SW 1271 (cell line): Measurements from ENCODE around the gene CNIH4.
"Not testable (repeated sequence)": the region's sequence is repeated elsewhere in the genome, so short reads cannot be mapped to it uniquely, and the experiment has no call there.

Experiments
- DNase-seq, 2 experiments: peaks; one replicate each; lab custom pipeline; 2025; lab: John Stamatoyannopoulos, UW

Gene CNIH4

DNA sequence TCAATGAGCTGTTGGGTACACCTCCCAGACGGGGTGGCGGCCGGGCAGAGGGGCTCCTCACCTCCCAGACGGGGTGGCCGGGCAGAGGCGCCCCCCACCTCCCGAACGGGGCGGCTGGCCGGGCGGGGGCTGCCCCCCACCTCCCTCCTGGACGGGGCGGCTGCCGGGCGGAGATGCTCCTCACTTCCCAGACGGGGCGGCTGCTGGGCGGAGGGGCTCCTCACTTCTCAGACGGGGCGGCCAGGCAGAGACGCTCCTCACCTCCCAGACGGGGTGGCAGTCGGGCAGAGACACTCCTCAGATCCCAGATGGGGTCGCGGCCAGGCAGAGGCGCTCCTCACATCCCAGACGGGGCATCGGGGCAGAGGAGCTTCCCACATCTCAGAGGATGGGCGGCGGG lies 7.0 kb upstream of the CNIH4 start:
- not testable (repeated sequence) for DNase-seq

DNA sequence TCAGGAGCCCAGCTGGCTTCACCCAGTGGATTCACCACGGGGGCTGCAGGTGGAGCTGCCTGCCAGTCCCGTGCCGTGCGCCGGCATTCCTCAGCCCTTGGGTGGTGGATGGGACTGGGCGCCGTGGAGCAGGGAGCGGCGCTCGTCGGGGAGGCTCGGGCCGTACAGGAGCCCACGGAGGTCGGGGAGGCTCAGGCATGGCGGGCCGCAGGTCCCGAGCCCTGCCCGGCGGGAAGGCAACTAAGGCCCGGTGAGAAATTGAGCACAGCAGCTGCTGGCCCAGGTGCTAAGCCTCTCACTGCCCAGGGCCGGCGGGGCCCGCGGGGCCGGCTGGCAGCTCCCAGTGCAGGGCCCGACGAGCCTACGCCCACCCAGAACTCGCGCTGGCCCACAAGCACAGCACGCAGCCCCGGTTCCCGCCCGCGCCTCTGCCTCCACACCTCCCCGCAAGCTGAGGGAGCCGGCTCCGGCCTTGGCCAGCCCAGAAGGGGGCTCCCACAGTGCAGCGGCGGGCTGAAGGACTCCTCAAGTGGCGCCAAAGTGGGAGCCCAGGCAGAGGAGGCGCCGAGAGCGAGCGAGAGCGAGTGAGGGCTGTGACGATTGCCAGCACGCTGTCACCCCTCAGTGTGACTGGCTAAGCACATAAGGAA lies 4.1 kb upstream of the CNIH4 start:
- not testable (repeated sequence) for DNase-seq

DNA sequence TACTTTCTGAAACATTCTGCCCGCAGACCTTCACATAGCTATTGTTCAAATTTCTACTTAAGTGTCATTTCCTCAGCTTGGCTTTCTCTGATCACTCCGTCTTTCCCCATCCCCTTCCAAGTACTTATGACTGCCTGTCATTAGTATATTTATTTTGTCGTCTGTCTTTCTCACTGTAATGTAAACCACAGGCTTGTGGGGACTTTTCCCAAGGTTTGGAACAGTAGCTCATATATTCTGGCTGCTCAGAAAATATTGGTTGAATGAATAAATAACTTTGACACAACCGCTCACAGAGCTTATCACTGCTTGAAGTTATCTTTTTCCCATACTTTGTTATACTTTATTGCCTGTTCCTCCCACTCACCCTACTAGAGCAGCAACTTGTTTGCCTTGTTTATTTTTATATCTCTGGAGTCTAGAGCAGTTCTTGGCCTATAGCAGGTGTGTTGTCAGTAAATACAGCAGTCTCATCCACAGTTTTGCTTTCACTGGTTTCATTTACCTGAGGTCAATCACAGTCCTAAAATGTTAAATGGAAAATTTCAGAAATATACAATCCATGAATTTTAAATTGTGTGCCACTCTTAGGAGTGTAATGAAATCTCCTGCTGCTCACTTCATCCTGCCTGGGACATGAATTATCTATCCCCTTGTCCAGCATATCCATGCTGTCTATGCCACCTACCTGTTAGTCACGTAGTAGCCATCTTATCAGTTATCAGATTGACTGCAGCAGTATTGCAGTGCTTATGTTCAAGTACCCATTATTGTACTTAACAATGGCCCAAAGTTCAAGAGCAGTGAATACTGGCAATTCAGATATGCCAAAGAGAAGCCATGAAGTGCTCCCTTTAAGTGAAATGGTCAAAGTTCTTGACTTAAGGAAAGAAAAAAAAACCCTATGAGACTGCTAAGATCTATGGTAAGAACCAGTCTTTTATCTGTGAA lies 2.4 kb upstream of the CNIH4 start:
- DNase-seq: no peak

DNA sequence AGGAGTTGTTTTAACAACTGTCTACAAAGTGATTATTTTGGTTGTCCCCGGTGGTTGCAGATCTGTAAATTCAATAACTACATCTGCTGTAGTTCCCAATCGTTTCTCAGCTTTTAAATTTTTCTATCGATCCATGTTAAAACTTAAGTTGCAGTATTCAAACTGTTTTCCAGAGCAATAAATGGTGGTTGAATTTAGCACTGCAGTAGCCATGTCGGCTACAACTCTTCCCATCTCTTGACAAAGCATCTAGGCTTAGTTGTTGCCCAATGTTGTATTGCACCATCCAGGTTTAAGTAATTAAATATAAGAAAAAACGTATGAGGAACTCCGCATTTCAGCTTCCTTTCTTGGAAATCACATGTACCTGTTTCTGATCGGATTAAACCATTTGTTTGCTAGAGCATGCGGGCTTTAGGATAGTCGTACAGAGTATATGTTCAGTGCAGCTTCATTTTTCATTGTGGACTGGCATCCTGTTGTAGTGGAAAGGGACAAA lies 996 bp downstream of the CNIH4 start:
- no peak for DNase-seq

DNA sequence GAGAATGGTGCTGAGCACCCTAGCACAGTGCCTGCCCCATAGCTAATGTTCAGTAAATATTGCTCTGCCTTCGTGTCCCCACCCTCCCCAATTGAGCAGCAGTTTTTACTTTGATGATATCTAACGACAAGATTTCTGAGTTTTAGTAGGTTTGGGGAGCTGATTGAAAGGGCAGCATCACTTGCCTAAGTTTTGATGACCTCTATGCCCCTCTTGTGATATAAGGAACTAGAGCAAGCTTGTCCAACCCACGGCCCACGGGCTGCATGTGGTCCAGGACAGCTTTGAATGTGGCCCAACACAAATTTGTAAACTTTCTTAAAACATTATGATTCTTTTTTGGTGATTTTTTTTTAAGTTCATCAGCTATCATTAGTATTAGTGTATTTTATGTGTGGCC lies 1.6 kb downstream of the CNIH4 start:
- DNase-seq: no peak

DNA sequence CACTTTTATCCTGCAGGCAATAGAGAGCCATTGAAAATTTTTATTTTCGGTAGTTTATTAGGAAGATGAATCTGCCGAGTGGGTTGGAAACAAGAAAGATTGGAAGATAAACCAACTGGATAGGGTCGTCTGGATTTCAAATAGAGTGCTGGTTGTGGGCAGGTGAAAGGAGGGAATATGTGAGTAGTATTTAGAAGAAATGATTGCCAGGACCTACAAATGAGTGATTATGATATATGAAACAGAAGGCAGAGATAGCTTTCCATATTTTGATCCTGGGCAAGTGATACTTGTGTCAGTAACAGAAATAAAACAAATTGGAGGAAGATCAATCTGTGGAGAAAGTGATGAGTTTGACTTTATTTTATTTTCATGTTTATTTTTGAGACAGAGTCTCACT lies 2.5 kb downstream of the CNIH4 start:
- no peak for DNase-seq

DNA sequence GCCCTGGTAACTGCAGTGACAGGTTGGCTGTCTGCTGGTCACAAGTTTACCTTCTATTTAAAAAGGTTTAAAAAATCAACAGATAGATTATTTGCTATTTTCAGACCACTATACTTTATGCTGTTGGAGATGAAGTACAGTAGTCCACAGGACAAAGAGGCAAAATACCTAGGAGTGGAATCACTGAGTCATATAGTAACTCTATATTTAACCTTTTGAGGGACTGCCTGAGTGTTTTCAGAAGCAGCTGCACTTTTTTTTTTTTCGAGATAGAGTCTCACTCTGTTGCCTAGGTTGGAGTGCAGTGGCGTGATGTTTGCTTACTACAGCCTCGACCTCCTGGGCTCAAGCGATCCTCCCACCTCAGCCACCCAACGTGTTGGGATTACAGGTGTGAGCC lies 11.7 kb downstream of the CNIH4 start:
- no peak for DNase-seq

DNA sequence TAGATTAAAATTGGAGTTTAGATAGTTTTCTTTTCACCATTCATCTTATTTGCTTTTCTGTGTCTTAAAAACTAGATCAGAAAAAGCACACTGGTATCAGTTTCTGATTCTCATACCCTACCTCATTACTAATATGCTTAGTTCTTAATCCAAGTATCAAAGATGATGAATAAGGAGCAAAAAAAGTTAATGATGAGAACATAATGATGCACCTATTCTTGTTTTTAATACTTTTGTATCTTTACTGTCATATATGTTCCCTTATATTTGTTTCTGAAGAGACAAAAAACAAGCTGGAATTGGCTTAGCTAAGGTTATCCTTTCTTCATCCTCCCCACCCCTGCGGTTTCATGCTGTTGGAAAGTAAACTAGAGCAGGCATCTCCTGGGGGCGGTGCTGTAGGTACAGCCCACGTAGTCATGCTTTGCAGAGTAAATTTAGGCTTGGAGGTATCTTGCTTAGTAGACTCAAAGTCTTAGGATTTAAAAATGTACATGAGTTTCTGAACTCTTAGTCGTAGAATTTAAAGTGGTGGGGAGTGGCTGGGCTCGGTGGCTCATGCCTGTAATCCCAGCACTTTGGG lies 16.4 kb downstream of the CNIH4 start:
- DNase-seq: no peak

DNA sequence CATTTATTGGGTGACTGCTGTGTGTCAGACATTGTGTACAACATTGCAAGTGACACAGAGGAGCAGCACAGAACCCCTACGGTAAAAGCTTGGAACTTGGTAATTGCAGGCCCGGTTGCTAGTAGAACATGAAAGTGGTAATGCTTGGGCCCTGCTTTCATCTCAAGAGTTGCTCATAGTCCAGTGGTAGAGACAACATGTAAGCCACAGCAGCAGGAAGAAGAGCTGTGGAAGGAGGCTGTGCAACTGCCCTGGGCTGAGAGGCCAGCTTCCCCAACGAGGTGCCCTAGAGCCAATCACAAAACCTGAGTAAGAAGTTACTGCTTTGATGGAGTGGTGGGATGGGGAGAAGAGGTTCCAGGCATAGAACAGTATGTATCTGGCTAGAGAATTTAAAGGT lies 18.4 kb downstream of the CNIH4 start:
- DNase-seq: no peak

DNA sequence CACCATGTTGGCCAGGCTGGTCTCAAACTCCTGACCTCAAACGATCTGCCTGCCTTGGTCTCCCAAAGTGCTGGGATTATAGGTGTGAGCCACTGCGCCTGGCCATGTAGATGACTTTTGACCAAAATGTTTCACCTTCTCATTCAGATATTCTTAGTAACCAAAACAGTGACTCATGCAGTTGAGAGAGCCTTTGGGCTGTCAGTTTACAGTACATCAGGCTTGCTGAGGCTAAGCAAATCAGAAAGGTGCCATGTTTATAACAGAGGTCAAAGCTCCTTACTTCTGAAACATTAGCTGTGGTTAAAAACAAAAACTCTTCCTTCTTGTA lies 21.0 kb downstream of the CNIH4 start:
- no peak for DNase-seq

DNA sequence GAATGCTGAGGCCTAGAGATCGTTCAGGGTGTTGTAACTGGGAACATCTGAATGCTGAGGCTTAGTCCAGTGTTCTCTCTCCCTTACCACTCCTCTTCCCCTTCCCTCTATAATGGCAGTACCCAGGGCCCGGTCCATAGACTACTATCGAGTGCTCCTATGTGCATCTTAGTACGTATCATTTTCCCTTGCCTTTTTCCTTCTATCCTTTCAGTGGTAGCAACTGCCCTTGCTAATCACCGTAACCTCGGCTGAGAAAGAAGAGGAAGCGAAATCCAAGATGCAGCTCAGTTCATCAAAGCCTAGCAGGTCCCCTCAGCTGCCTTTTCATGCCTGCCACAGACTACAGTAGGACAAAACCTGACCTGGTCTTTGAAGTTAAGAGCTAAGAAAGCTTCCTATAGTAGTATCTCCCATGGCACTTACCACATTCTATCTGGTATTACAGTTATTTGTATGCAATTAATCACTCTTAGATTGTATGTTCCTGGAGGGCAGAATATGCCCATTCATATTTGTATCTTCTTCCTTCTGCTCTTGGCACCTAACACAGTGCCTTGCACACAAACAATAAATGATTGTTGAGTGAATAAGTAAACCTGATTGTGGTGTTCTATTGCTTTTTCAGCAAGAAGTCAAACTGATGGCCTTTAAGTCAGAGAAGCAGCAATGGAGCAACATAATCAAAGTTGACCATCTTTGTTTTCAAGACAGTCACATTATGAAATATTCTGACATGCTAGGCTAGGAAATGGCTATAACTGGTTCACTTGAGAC lies 22.4 kb downstream of the CNIH4 start:
- DNase-seq: no peak

DNA sequence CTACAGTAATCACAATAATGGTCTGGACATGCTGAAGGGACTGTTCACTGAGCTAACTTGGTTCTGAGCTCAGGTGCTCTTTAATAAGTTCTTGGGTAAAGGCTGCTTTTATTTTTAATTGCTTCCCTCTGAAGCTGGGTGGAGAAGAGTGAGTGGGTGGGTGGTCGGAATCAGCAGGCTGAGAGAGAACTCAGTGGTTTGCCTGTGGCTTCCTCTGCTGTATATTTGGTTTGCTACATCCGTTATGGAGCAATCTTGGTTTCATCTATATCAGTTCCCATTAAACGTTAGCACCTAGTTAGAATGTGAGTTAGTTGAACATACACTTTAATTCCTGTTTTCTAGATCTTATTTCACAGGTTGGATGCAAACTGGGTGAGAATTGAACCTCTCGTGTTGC lies 23.3 kb downstream of the CNIH4 start:
- no peak for DNase-seq

DNA sequence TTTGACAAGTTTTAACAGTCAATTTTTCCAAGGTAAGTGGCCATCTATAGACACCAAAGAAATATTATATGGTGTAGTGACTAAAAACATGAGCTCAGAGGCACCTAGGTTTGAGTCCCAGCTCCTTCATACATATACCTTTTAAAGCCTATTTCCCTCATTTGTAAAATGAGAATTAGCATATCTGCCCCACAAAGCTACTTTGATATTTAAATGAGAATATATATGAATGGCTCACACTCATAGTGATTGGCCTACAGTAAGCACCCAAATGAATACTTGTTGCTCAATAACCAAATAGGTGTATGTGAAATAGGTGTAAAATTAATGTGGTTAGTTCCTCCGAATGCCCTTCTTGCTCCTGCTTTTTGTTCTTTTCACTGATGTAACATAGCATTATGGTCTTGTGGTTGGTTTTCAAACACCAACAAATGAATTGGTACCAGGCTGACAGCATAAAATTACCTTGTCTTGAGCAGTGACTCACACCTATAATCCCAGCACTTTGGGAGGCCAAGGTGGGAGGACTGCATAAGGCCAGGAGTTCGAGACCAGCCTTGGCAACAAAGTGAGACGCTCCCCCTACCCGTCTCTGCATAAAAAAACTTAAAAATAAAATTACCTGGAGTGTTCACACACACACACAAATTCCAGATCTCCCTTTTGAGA lies 25.3 kb downstream of the CNIH4 start:
- DNase-seq: no peak

DNA sequence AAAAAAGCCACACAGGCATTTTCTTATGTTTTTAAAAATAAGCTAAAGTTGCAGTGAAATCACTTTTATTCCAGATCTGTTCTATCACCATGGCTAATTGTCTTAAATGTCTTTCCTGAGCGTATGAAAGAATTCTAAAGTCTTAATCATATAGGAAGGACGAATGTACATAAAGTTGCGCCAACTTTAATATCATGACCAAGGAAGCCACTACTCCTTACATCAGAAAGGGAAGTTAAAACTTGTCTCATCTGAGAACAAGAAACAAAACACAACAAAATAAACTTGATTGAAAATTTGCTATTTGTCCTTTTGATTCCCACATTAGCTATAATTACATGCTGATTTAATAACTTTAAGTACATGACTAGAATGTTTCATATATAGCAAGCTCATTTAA lies 26.5 kb downstream of the CNIH4 start:
- DNase-seq: no peak

DNA sequence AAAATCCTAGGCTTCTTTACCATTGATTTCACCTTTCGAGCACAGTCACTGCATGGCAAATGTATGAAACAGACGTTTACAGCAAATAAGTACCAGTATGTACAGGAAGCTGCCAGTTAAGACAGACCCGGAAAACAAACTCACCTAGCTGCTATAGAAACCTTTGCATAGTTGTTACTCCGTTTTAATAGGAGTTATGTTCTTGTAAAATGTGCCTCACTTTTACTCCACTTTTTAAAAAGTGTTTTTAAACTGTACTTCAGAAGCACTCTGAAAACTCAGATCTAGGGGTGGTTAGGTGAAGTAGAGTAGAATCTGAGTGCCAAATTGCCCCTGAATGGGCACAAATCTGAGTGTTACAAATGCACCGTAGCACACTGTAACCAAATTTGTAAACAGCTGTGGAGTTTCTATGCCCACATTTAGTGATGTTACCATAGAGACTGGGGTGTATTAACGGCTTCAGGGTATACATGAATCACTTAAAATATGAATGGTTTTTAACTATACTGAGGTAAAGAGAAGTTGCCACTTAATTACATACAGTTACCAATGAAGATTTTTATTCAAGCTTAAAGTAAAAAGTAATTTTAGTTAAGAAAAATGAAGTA lies 30.7 kb downstream of the CNIH4 start:
- no peak for DNase-seq

DNA sequence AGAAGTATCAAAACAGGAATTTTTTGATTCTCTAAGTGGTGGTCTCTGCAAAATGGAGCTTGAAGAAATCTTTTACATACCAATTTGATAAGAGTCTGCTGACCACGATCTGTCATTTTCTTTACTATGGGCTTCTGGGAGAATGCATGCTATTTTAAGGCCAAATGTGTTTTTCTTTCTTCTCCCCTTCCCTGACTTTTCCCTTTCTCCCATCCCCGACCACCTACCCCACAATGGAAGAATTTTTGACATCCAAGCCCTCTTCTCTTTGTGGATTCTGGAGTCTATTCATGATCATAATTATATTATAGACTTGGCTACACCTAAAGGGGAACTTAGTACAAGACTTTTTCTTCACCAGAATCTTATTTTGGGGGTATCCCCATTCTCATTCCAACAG lies 31.3 kb downstream of the CNIH4 start:
- no peak for DNase-seq

DNA sequence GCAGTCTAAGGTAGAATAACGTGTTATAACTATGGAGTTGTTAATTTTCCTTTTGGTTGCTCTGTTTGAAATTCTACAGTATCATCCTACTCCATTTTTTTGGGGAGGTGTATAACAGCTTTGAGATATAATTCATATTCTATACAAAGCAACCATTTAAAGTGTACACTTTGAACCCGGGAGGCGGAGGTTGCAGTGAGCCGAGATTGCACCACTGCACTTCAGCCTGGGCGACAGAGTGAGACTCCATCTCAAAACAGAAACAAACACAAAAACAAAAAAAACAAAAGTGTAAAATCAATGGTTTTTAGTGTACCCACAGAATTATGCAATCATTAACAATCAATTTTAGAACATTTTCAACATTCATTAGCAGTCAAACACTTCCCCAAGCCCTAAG lies 33.8 kb downstream of the CNIH4 start:
- DNase-seq: no peak

DNA sequence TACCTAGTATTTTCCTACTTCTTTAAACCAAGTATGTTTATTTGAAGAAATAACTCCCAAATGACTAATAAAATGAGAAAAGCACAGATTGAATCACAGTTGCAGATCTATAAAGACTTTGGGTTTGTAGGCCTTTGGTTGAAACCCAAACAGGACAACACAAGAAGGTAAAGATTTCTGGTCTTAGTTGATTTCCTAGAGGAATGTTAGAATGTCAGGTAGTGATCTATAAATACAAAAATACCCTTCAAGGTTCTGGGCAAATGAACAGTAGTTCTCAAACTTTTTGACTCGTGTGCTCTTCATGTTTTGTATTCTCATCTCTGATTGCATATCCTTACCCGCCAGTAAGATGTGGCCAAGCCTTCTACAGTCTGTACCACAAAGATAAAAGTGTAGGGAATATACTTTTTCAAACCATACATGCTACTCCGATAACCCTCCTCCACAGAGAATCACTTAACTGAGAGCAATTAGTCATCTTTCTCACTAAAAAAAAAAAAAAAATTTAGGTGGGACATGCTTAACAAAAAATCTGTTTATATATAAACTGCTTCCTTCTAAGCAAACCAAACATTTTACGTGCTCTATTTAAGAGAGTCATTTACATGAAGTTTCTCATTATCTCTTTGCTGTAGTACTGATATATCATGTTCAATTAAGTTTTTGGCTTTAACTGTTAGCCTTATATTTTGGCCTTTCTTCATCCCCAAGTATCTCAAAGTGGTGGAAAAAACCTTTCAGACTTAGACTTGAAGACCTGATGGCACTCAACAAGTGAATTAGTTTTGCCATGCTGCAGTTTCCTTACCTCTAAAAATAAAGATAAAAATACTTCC lies 36.0 kb downstream of the CNIH4 start:
- no peak for DNase-seq

DNA sequence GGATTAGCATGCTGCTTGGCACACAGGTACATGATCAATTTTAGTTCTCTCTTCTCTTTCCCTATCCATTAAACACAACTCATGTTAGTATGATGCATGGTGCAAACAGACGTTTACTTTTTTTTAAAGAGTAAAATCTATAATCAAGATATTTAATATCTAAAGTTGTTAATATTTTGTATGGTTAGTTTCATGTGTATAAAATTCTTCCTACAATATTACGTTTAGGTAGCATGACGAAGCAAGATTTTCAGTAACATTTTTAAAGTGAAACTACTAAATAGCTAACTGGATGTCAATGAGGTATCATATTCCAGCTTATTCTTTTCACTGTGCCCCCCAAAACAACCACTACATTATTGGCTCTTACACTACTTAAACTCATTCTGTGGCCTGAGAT lies 36.6 kb downstream of the CNIH4 start:
- DNase-seq: no peak

DNA sequence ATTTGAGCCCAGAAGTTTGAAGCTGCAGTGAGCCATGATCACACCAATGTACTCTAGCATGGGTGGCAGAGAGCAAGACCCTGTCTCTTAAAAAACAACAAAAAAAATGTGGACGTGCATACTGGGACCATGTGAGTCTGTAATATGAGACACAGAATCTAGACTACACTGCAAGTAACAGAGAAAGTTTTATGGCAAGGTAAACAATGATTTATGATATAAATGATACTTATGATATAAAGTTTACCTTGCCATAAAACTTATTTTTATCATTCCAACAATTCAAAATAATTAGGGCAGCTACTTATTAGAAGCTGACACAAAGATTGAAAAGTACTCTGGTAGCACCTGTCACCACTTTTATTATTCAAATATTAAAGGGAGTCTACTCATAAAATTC lies 43.2 kb downstream of the CNIH4 start:
- no peak for DNase-seq
